Activated CD4-positive, alpha-beta T cell treated with anti-CD3 and anti-CD28 coated beads, Interleukin-2, amount 50 U/mL, for 48 hours (primary cell): ENCODE results near the gene SLC6A13.

ENCODE experiments used
- DNase-seq, 2 experiments: peaks; one replicate each; pipeline ENCODE4 v3.0.0-alpha.2; 2020

The SLC6A13 gene

GRCh38 chr12:213527-213932 is 49.1 kb downstream of the SLC6A13 start:
- DNase-seq: no peak

GRCh38 chr12:212715-213526 is 49.7 kb downstream of the SLC6A13 start:
- DNase-seq: no peak

GRCh38 chr12:212415-212714 is 50.3 kb downstream of the SLC6A13 start:
- no peak for DNase-seq

- DNase-seq: no peak
These were observed 50.8 kb downstream of the SLC6A13 start for GRCh38 chr12:211639-212414.

GRCh38 chr12:211142-211465 is 51.5 kb downstream of the SLC6A13 start:
- no peak for DNase-seq

GRCh38 chr12:210277-211141 is 52.1 kb downstream of the SLC6A13 start:
- no peak for DNase-seq

GRCh38 chr12:209851-210250 is 52.8 kb downstream of the SLC6A13 start:
- DNase-seq: no peak

GRCh38 chr12:209246-209645 is 53.4 kb downstream of the SLC6A13 start:
- no peak for DNase-seq

GRCh38 chr12:208813-209212 is 53.8 kb downstream of the SLC6A13 start:
- DNase-seq: no peak

GRCh38 chr12:207804-208203 is 54.8 kb downstream of the SLC6A13 start:
- no peak for DNase-seq

- no peak for DNase-seq
These were observed 55.7 kb downstream of the SLC6A13 start for GRCh38 chr12:206746-207440.

GRCh38 chr12:205026-205425 is 57.6 kb downstream of the SLC6A13 start:
- DNase-seq: no peak

- DNase-seq: no peak
These were observed 58.4 kb downstream of the SLC6A13 start for GRCh38 chr12:204261-204678.

- no peak for DNase-seq
These were observed 59.0 kb downstream of the SLC6A13 start for GRCh38 chr12:203462-204260.

GRCh38 chr12:203074-203461 is 59.6 kb downstream of the SLC6A13 start:
- no peak for DNase-seq

GRCh38 chr12:202081-202731 is 60.4 kb downstream of the SLC6A13 start:
- DNase-seq: no peak

GRCh38 chr12:201361-201760 is 61.3 kb downstream of the SLC6A13 start:
- no peak for DNase-seq

GRCh38 chr12:198705-199104 is 63.9 kb downstream of the SLC6A13 start:
- DNase-seq: no peak

GRCh38 chr12:197911-198695 is 64.5 kb downstream of the SLC6A13 start:
- no peak for DNase-seq

- no peak for DNase-seq
These were observed 65.3 kb downstream of the SLC6A13 start for GRCh38 chr12:197347-197746.

- no peak for DNase-seq
These were observed 66.2 kb downstream of the SLC6A13 start for GRCh38 chr12:196436-196835.
